H9 (cell line): ENCODE measurements around the gene GPC3. TPM values are rescaled to one million over a fixed set of nuclear protein-coding genes. Genes with fewer than 3 reads are reported as not detected.
A peak's percentile ranks its signal among the peaks of the same experiment; 100 is the strongest.

Experiments
- DNase-seq: peaks from one replicate; pipeline ENCODE4 v3.0.0-alpha.2; 2017
- H2AFZ ChIP-seq: one replicate; pipeline ENCODE4 v1.6.1; 2013; ENCODE audit warnings: mild to moderate bottlenecking, low read length, control low read depth, moderate library complexity
- H2AK5ac ChIP-seq: 2 replicates; pipeline ENCODE4 v1.6.1; 2013; ENCODE audit warnings: low read length, control low read depth, mixed read lengths; ENCODE audit not compliant: insufficient read length
- H2BK120ac ChIP-seq: one replicate; pipeline ENCODE4 v1.6.1; 2013; ENCODE audit warnings: low read depth, mild to moderate bottlenecking, low read length, control low read depth, inconsistent platforms; ENCODE audit not compliant: poor library complexity, severe bottlenecking
- H2BK12ac ChIP-seq: 2 replicates; pipeline ENCODE4 v1.6.1; 2013; ENCODE audit warnings: low read length, control low read depth, mixed read lengths, low read depth; ENCODE audit not compliant: insufficient read length
- H2BK15ac ChIP-seq: 2 replicates; pipeline ENCODE4 v1.6.1; 2013; ENCODE audit warnings: low read depth, low read length, control low read depth
- H2BK20ac ChIP-seq: one replicate; pipeline ENCODE4 v1.6.1; 2013; ENCODE audit warnings: low read depth, mild to moderate bottlenecking, low read length, control low read depth, inconsistent platforms; ENCODE audit not compliant: poor library complexity, severe bottlenecking
- H2BK5ac ChIP-seq: 2 replicates; pipeline ENCODE4 v1.6.1; 2013; ENCODE audit warnings: low read length, control low read depth, mixed read lengths; ENCODE audit not compliant: insufficient read length
- H3K14ac ChIP-seq: 2 replicates; pipeline ENCODE4 v1.6.1; 2013; ENCODE audit warnings: low read length, control low read depth; ENCODE audit not compliant: insufficient read depth
- H3K18ac ChIP-seq: 2 replicates; pipeline ENCODE4 v1.6.1; 2013; ENCODE audit warnings: low read depth, mild to moderate bottlenecking, mixed read lengths, low read length, control low read depth; ENCODE audit not compliant: insufficient read length
- H3K23ac ChIP-seq: 2 replicates; pipeline ENCODE4 v1.6.1; 2013; ENCODE audit warnings: low read length, control low read depth, mixed read lengths, low read depth; ENCODE audit not compliant: insufficient read length
- H3K23me2 ChIP-seq: 2 replicates; pipeline ENCODE4 v1.6.1; 2013; ENCODE audit warnings: low read depth, mild to moderate bottlenecking, mixed read lengths, low read length, control low read depth; ENCODE audit not compliant: insufficient read length, poor library complexity, severe bottlenecking
- H3K27ac ChIP-seq: 2 replicates; pipeline ENCODE4 v1.5.1; 2013; ENCODE audit warnings: low read length, control low read depth, mixed read lengths, low read depth; ENCODE audit not compliant: insufficient read length
- H3K27me3 ChIP-seq: 2 replicates; pipeline ENCODE4 v1.6.1; 2013; ENCODE audit warnings: low read length, control low read depth, inconsistent platforms; ENCODE audit not compliant: insufficient read depth
- H3K4ac ChIP-seq: 2 replicates; pipeline ENCODE4 v1.6.1; 2013; ENCODE audit warnings: low read depth, mild to moderate bottlenecking, control low read depth, inconsistent platforms, low read length, moderate library complexity
- H3K4me1 ChIP-seq: 2 replicates; pipeline ENCODE4 v1.6.1; 2013; ENCODE audit warnings: low read length, control low read depth, inconsistent platforms; ENCODE audit not compliant: insufficient read depth
- H3K4me2 ChIP-seq: 2 replicates; pipeline ENCODE4 v1.6.1; 2013; ENCODE audit warnings: low read length, control low read depth, mixed read lengths; ENCODE audit not compliant: insufficient read length, insufficient read depth
- H3K56ac ChIP-seq: 2 replicates; pipeline ENCODE4 v1.6.1; 2013; ENCODE audit warnings: low read depth, mild to moderate bottlenecking, mixed read lengths, low read length, control low read depth; ENCODE audit not compliant: insufficient read length
- H3K79me1 ChIP-seq: 2 replicates; pipeline ENCODE4 v1.6.1; 2013; ENCODE audit warnings: low read depth, mild to moderate bottlenecking, moderate library complexity, low read length, control low read depth, inconsistent platforms; ENCODE audit not compliant: insufficient read depth, poor library complexity, severe bottlenecking
- H3K79me2 ChIP-seq: 2 replicates; pipeline ENCODE4 v1.6.1; 2013; ENCODE audit warnings: low read length, control low read depth, inconsistent platforms; ENCODE audit not compliant: insufficient read depth
- H3K9ac ChIP-seq: 2 replicates; pipeline ENCODE4 v1.6.1; 2013; ENCODE audit warnings: low read length, control low read depth, mixed read lengths; ENCODE audit not compliant: insufficient read length; ENCODE audit errors: extremely low read depth
- H3K9me3 ChIP-seq: one replicate; pipeline ENCODE4 v1.6.1; 2013; ENCODE audit warnings: low read depth, low read length, inconsistent platforms; ENCODE audit not compliant: control insufficient read depth
- H3T11ph ChIP-seq: one replicate; pipeline ENCODE4 v1.6.1; 2013; ENCODE audit warnings: mild to moderate bottlenecking, low read length, control low read depth, inconsistent platforms
- H4K20me1 ChIP-seq: one replicate; pipeline ENCODE4 v1.6.1; 2013; ENCODE audit not compliant: control insufficient read depth, insufficient read length, insufficient read depth
- H4K5ac ChIP-seq: 2 replicates; pipeline ENCODE4 v1.6.1; 2013; ENCODE audit warnings: low read depth, mild to moderate bottlenecking, mixed read lengths, low read length, control low read depth; ENCODE audit not compliant: insufficient read length
- H4K8ac ChIP-seq: replicated peaks from 2 replicates; pipeline ENCODE4 v1.6.1; 2013; ENCODE audit warnings: low read length, control low read depth, mixed read lengths, low read depth; ENCODE audit not compliant: insufficient read length
- H4K91ac ChIP-seq: 2 replicates; pipeline ENCODE4 v1.6.1; 2013; ENCODE audit warnings: low read depth, mild to moderate bottlenecking, moderate library complexity, mixed read lengths, low read length, control low read depth; ENCODE audit not compliant: insufficient read length
- H3K27ac Mint-ChIP-seq, 3 experiments: 2 replicates in 2 of 3; 3 replicates in 1 of 3; pipeline ENCODE4 v1.8.0; 2020 to 2021; ENCODE audit warnings: mixed read lengths in 3 of 3, mild to moderate bottlenecking in 1 of 3, moderate library complexity in 1 of 3
- H3K27me3 Mint-ChIP-seq: 2 replicates; pipeline ENCODE4 v1.8.0; 2021; ENCODE audit warnings: low read depth, mild to moderate bottlenecking, moderate library complexity, mixed read lengths
- H3K36me3 Mint-ChIP-seq, 3 experiments: 2 replicates in 2 of 3; 3 replicates in 1 of 3; pipeline ENCODE4 v1.8.0; 2020 to 2021; ENCODE audit warnings: low read depth in 3 of 3, mixed read lengths in 3 of 3; ENCODE audit not compliant: insufficient read depth in 1 of 3
- H3K4me1 Mint-ChIP-seq, 2 experiments: 2 replicates each; pipeline ENCODE4 v1.8.0; 2020; ENCODE audit warnings: mixed read lengths in 2 of 2
- H3K4me3 Mint-ChIP-seq, 2 experiments: 2 replicates in 1 of 2; 3 replicates in 1 of 2; pipeline ENCODE4 v1.8.0; 2020 to 2021; ENCODE audit warnings: mild to moderate bottlenecking in 2 of 2, mixed read lengths in 2 of 2, moderate library complexity in 1 of 2
- H3K9me3 Mint-ChIP-seq, 2 experiments: 2 replicates in 1 of 2; 3 replicates in 1 of 2; pipeline ENCODE4 v1.8.0; 2020; ENCODE audit warnings: mild to moderate bottlenecking in 2 of 2, mixed read lengths in 2 of 2, moderate library complexity in 1 of 2
- WGBS: extraction: QIAGEN DNeasy Blood & Tissue Kit; methylation state at CpG from one replicate; pipeline ENCODE4 v1.1.7; 2013; ENCODE audit warnings: missing lambda C conversion rate, low lambda C conversion rate, mixed read lengths; ENCODE audit not compliant: insufficient read length; ENCODE audit errors: extremely low coverage; 5-methylcytosine and 5-hydroxymethylcytosine counted together
- total RNA-seq: library from RNA; stranded (reverse); gene quantifications from 2 replicates; pipeline ENCODE4 v1.2.1, GENCODE V29; 2021
- TF ChIP-seq, protein P1 (sequence below): fragments of 200-600 bp; sonication (generic); conservative IDR thresholded peaks from 3 replicates; pipeline ENCODE4 v1.8.0; 2021; ENCODE audit warnings: antibody characterized with exemption, mild to moderate bottlenecking

GPC3 gene
- total RNA-seq, 1 experiment from 2014 or later: 108 TPM

DNA sequence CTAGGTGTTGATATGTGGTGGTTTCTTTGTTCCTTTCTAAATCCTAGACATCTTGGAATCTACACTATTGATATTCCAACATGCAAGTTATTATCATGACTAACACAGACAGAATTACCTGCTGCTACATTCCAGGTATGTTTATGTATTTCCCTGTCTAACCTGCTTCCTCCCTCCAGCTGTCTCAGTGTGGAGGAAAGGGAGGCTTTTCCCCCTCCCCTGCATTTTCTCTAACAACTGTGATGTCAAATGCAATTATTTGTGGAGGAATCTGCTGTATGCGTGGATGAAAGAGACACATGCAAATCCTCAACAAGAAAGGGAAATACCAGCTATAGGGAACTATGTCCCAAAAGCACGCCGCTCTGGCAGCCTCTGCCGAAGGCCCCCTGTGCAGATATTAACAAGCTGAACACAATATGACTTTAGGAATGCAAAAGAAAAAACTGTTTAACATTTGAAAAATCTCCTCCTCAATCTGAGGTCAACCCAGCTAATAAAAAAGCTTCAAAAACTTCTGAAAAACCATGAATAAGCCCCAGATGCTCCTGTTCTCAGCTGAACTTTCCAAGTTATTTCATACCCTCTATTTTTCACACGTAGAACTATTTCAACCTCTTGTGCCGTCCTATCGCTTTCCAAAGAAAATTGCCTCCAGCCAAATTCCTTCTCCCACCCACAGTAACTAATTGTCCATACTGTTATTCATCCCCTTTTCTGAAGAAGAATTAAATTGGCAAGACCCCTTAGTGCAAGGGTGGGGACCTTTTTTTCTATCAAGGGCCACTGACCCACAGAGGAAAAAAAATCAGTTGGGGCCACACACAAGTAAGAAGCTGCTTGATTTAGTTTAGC, 345.0 kb downstream of the GPC3 start:
- H3K23ac ChIP-seq: no peak overlapping the region
- no peak overlapping the region for H3K56ac ChIP-seq
- Mint-ChIP-seq H3K4me1 (peaks cover 45 to 46% of the 10 kb centered on the region in 2 experiments), H3K27me3 (no peaks in the 10 kb centered on the region), H3K4me3 (peak overlapping the region; percentile 11 to 40; a peak in 4 of 5 replicates), H3K9me3 (no peaks in the 10 kb centered on the region), H3K36me3 (no peaks in the 10 kb centered on the region; a peak in 1 of 7 replicates), H3K27ac (peak overlapping the region; percentile 91 to 99 (median 96))
- no peaks in the 10 kb centered on the region for H3K9me3 ChIP-seq
- no peak overlapping the region for H2BK120ac ChIP-seq
- H3K9ac ChIP-seq: no peak overlapping the region
- H3K14ac ChIP-seq: no peak overlapping the region
- H2BK15ac ChIP-seq: no peak overlapping the region
- no peaks in the 10 kb centered on the region for H4K20me1 ChIP-seq
- no peak overlapping the region for H3K18ac ChIP-seq
- H4K8ac ChIP-seq: no peak overlapping the region
- no peak overlapping the region for H4K91ac ChIP-seq
- peak; percentile 28 for DNase-seq
- H3K79me2 ChIP-seq: no peaks in the 10 kb centered on the region
- peak overlapping the region; percentile 20 for H3K4me2 ChIP-seq
- H3K27me3 ChIP-seq: no peaks in the 10 kb centered on the region
- H2AFZ ChIP-seq: no peak overlapping the region
- no peak overlapping the region for H3T11ph ChIP-seq
- peak overlapping the region; percentile 79 for H3K27ac ChIP-seq
- H3K23me2 ChIP-seq: no peaks in the 10 kb centered on the region
- TF ChIP-seq, protein P1, sequence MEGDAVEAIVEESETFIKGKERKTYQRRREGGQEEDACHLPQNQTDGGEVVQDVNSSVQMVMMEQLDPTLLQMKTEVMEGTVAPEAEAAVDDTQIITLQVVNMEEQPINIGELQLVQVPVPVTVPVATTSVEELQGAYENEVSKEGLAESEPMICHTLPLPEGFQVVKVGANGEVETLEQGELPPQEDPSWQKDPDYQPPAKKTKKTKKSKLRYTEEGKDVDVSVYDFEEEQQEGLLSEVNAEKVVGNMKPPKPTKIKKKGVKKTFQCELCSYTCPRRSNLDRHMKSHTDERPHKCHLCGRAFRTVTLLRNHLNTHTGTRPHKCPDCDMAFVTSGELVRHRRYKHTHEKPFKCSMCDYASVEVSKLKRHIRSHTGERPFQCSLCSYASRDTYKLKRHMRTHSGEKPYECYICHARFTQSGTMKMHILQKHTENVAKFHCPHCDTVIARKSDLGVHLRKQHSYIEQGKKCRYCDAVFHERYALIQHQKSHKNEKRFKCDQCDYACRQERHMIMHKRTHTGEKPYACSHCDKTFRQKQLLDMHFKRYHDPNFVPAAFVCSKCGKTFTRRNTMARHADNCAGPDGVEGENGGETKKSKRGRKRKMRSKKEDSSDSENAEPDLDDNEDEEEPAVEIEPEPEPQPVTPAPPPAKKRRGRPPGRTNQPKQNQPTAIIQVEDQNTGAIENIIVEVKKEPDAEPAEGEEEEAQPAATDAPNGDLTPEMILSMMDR: no peak
- H2BK20ac ChIP-seq: no peak overlapping the region
- no peak overlapping the region for H3K4ac ChIP-seq
- H3K79me1 ChIP-seq: no peaks in the 10 kb centered on the region
- H4K5ac ChIP-seq: no peak overlapping the region
- WGBS: no CpG with 5 or more reads among the region's 7 CpGs
- H2BK5ac ChIP-seq: no peak overlapping the region
- peaks cover 9% of the 10 kb centered on the region; the same call in 1 of the 2 replicates for H3K4me1 ChIP-seq
- no peak overlapping the region for H2AK5ac ChIP-seq
- no peak overlapping the region for H2BK12ac ChIP-seq
